ENCODE results near the gene BLID.

The BLID gene

GRCh38 chr11:122115524-122116379, at the start of gene BLID:
Gene BLID (minus strand): TSS chr11:122116215. CDS start chr11:122115922, 293 bp downstream.
- DNase-seq, result no peak

GRCh38 chr11:122163053-122163819, 47.2 kb upstream of the BLID start:
- DNase-seq, result no peak

- no peak for DNase-seq
Measured at GRCh38 chr11:122162095-122162494, 46.1 kb upstream of the BLID start.

- DNase-seq, result no peak
Measured at GRCh38 chr11:122160841-122161590, 45.0 kb upstream of the BLID start.

- no peak for DNase-seq
Measured at GRCh38 chr11:122159861-122160260, 43.8 kb upstream of the BLID start.

- DNase-seq, result no peak
Measured at GRCh38 chr11:122159173-122159721, 43.2 kb upstream of the BLID start.

- DNase-seq, result no peak
Measured at GRCh38 chr11:122158171-122158570, 42.2 kb upstream of the BLID start.

GRCh38 chr11:122157653-122158161, 41.7 kb upstream of the BLID start:
- DNase-seq, result no peak

GRCh38 chr11:122156940-122157382, 40.9 kb upstream of the BLID start:
- DNase-seq, result no peak

GRCh38 chr11:122155765-122156527, 39.9 kb upstream of the BLID start:
- DNase-seq, result no peak

- no peak for DNase-seq
Measured at GRCh38 chr11:122154994-122155393, 39.0 kb upstream of the BLID start.

- no peak for DNase-seq
Measured at GRCh38 chr11:122154227-122154626, 38.2 kb upstream of the BLID start.

GRCh38 chr11:122153746-122154145, 37.7 kb upstream of the BLID start:
- no peak for DNase-seq

GRCh38 chr11:122150216-122151124, 34.5 kb upstream of the BLID start:
- DNase-seq, result no peak

- no peak for DNase-seq
Measured at GRCh38 chr11:122149202-122149601, 33.2 kb upstream of the BLID start.

GRCh38 chr11:122146475-122146874, 30.5 kb upstream of the BLID start:
- DNase-seq, result no peak

- DNase-seq, result no peak
Measured at GRCh38 chr11:122145715-122146274, 29.8 kb upstream of the BLID start.

- DNase-seq, result no peak
Measured at GRCh38 chr11:122144752-122145151, 28.7 kb upstream of the BLID start.

GRCh38 chr11:122141725-122142124, 25.7 kb upstream of the BLID start:
- DNase-seq, result no peak

GRCh38 chr11:122140500-122140899, 24.5 kb upstream of the BLID start:
- DNase-seq, result no peak

GRCh38 chr11:122139595-122139866, 23.5 kb upstream of the BLID start:
- DNase-seq, result no peak

Measured in activated CD8-positive, alpha-beta memory T cell treated with anti-CD3 and anti-CD28 coated beads for 24 hours (primary cell).